HG03432 (cell line): Measurements from ENCODE around the gene POLR2B.
"Not testable (repeated sequence)": the region's sequence is repeated elsewhere in the genome, so short reads cannot be mapped to it uniquely, and the experiment has no call there.

Experiments
- ATAC-seq: cut with Tn5 transposase; IDR thresholded peaks from one replicate; pipeline ENCODE4 v1.9.1; 2021; ENCODE audit warnings: mild to moderate bottlenecking, moderate library complexity; ENCODE audit not compliant: unreplicated experiment

The POLR2B gene

DNA sequence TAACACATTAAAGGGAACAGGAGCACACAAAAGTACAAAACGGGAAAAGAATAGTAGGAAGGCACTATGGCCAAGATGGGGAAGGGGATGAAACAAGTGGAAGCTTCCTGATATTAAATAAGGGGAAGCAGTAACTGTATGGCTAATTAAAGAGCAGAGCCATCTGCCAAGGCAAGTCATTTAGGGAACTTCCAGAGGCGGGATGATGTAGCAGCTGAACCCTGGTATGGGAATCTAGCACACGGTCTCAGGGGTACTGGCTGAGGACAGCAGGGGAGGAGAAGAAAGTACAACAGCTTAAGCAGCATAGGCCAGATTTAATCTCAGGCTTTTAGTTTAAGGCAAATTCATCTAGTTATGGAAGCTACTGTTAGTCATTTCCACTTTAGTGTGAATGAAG, 72.4 kb downstream of the POLR2B start:
- ATAC-seq: no peak

DNA sequence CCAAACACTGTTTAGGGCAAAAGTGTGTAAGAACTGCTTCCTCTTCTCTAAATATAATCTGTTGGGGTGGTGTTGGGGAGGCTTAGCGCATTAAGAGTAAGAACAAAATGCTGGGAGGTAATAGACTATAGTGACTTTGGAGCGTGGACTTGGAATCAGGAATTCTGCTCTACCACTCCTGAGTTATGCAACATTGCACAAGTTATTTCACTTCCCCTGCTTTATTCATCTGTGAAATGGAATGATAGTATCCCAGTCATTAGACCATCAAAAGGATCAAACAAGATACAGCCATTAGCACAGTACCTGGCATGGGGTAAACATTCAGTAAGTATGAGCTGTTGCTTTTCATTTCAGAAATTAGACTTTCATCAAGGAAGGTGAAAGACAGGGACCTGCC, 72.8 kb downstream of the POLR2B start:
- ATAC-seq: no peak

DNA sequence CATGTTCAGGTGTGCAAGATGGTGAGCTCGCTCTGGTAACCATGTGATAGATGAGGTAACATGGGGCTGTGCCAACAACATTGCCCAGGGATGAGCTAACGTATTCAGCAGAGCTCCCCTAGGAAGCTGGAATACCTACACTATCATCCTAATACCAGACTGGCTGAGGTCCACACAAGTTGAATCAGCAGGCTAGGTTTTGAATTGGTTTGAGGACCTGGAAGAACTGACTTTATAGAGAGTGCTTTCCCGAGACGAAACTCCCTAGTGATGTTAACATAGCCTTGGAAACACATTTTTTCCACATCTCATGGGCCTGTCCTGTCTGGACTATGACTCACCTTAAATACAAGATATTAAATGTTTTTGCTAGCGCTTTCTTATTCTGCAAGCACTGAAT, 74.8 kb downstream of the POLR2B start:
- ATAC-seq: no peak

DNA sequence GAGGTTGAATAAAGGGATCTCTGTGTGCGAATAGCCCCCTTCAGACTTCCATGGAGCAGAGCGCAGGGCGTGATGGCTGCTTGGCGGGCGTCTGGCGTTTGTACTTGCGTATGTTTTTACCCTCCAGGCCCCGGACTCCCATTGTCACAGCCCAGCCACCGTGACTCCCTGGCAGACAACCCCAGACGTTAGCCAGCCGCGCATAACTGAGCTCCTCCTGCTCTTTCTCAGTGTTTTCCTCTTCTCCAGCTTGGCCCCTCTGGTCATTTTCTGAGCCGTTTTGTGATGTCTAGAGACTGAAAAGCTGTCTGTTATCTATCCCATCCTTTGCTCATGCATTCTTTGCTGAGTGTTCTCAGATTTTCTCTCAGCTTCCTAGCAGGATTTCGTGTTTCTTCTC, 77.2 kb downstream of the POLR2B start:
- no peak for ATAC-seq

DNA sequence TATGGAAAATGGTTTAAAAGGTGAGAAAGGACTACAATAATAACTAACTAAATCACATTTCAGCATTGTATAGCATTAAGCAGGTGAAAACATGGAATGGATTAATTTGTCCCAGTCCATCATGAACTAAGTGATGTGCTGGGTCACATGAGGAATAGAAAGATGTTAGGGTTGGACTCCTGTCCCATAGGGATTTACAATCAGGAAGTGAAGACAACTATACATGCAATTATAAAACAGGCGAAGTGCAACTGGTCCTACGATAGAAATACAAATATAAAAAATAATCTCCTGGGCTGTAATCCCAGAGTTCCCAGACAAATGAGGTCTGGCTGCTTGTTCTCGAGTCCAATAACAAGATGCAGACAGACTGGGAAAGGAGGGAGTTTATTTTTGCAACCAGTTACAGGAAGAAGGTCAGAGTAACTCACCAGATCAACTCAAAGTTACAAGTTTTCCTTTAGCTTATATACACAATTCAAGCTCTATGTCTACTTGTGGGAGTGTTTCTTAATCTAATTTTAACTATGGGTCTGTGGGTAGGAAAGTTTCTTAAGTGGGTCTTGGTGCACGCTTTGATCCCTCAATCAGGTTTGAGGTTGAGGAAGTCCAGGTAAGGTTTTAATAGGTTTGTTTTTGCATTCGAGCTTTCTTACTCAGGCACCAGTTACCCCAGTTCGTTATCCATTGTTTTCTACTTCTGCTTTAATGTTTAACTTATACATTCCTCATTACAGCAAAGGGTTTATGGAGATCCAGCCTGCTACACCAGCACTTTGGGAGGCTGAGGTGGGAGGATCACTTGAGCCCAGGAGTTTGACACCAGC, 81.4 kb downstream of the POLR2B start:
- no peak for ATAC-seq

DNA sequence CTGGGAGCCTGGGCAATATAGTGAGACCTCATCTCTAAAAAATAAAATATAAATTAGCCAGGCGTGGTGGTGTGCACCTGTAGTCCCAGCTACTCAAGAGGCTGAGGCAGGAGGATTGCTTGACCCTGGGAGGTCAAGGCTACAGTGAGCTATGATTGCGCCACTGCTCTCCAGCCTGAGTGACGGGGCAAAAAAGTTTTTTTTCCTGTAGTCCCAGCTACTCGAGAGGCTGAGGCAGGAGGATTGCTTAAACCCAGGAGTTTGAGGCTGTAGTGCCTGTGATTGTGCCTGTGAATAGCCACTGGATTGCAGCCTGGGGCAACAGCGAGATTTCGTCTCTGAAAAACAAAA, 82.0 kb downstream of the POLR2B start:
- not testable (repeated sequence) for ATAC-seq

DNA sequence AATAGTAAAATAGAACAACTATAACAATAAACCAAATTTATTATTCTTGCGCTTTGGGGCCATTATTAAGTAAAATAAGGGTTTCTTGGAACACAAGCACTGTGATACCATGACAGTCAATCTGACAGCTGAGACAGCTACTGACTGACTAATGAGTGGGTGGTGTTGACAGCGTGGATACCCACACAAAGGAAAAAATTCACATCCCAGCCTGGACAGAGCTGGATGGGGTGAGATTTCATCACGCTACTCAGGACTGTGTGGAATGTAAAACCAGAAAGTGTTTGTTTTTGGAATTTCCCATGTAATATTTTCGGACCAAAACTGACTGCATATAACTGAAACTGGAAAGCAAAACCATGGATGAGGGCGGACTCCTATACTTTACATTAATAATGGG, 82.7 kb downstream of the POLR2B start:
- no peak for ATAC-seq

DNA sequence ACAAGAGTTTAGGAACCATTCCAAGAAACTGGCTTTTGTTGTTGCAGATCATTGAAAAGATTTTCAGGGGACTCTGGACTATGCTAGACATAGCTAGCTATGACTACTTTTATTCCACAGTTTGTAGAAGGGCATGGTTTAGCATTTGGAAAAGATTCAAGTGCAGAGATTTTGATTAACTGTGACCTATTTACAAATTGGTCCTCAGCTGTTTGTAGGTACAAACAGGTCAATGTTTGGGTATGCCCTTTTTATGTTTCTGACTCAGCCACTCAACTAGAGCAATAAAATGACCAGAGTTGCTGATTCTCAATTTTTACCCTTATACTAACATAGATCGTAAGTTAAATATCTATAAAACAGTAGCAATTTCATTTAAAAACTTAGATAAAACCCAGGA, 84.8 kb downstream of the POLR2B start:
- ATAC-seq: no peak

DNA sequence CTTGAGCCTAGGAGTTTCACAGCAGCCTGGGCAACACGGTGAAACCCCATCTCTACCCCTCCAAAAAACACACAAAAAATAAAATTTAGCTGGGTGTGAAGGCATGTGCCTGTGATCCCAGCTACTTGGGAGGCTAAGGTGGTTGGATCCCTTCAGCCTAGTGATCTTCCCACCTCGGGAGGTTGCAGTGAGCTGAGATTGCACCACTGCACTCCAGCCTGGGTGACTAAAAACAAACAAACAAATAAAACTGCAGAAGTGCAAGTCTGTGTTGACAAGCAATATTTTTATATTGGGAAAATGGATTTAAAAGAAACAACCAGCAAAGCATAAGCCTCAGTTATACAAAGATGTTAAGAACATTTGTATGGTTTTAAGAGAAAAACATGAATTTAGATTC, 85.4 kb downstream of the POLR2B start:
- ATAC-seq: no peak

DNA sequence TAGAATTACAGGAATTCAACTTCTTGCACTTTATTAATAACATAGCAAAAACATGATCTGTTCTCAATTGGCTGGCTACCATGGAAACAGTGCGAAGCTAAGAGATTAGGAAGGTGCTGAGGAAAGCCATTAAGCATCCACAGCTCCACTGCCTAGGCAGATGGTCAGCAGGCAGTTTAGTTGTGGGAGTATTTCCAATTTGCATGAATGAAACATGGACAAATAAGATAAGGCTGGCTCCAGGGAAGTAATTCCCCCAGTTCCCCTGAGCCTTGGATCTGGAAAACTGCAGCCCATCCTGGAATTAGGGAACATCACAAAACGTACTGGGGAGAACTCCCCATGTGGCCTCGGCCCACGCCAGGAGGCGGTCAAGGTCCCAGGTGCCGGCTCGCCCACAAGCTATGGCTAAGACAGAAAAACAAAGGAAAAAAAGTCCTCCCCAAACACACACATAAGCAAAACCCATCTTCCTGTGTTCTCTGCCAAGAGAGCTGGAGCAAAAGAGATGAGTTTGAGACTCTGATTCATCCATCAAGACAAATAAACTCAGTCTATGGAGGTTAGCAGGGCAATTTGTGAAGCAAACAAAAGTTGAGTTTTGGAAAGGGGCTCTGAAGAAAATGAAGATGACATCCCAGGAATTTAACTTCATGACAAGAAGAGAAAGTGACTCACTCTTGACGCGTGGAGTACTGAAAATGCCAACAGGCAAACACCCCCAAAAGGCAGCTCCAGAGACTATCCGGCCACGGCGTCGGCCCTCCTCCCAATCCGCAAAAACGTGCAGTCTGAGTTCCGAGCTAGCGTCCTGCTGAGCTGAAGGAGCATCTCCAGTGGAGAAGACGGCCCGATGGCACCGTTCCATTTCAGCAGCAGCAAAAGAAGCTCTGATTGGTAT, 86.4 kb downstream of the POLR2B start:
- ATAC-seq: no peak

DNA sequence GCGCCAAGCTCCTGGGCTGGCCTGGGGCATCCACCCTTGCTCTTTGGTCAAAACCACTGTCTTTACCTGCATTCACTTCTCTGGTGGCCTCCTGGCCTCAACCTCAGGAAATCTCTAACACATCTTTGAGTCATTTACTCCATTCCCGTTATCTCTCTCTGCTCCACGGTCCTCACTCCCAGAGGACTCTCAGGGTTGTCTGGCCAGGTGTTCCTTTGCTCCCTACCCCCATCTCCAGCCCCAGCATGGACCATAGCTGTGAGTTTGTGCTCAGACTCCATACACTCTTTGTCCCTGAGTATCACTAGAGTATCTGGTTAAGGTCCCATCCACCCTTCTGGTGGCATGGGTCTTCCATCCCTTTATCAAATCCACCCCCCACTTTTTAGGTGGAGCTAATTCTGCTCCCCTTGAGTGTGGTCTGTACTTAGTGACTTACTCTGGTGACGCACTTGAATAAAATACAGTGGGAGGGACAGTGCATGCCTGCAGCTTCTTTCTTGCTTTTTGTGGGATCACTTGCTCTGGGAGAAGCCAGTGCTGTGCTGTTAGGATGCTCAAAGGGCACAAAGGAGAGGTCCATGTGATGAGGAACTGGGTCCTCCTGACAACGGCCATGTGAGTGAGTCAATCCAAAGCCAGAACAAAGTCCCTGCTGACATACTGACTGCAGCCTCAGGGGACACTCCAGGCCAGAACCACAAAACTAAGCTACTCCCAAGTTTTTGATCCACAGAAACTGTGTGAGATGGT, 87.2 kb downstream of the POLR2B start:
- no peak for ATAC-seq

DNA sequence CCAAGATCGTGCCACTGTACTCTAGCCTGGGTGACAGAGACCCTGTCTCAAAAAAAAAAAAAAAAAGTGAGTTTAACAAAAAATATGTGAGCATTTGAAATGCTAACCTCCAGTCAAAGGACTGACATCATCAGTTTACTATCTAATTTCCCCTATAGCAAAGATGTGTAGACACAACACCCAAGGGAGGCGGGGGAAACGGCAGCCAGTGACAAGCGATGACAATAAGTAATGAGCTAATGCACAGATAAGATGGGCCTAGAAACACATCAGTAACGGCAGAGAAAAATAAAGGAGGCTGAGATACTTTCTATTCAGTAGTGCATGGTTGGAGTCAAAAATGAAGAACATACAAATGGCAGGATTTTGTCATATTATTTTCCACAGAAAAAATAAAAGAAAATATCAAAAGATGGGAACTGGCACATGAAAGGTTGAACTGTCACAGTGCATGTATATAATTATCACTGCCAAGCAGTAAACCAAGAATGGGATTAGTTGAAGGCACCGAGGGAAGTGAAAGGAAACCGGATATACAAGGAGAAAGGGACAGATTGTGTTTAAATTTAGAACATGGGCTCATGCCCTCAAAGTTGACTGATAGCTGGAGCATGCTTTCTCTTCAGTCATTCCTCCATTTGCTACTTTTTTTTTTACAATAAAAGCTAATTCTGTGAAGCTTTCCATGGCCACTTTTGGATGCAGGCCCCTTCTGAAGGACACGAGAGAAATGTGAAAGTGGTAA, 89.7 kb downstream of the POLR2B start:
- no peak for ATAC-seq

DNA sequence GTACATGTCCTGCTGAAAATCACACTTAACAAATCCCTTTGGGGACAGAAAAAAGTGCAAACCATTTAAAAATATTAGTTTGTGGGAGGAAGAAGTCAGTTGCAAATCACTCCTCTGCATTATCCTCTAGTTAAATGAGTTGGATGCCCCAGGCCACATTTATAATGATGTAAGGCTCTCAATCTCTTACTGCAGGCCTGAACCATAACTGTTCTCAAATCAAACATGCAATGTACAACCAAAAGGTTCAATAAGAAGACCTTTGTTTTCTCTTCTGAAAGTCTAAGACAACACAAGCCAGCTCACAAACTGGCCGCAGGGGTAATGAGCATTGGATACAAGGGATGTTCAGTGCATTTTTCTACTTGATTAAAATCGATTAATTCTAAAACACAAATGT, 91.8 kb downstream of the POLR2B start:
- no peak for ATAC-seq

DNA sequence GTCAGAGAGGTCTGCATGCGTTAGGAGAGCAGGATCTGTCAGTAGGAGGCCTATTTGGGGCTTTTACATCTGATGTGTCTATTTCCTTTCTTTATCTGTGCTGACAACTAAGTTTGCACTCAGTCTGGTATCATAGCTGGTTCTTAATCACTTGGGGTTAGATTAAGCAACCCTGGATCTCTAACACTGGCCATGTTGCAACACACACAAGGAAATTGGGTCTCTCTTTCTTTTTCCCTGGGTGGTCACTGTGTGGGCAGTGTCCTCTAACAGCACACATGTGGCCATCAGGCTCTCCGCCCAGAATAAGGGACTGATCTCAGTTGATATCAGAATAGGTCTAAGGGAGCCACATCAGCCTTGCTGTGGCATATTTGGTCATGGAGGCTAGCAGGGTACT, 92.6 kb downstream of the POLR2B start:
- no peak for ATAC-seq

DNA sequence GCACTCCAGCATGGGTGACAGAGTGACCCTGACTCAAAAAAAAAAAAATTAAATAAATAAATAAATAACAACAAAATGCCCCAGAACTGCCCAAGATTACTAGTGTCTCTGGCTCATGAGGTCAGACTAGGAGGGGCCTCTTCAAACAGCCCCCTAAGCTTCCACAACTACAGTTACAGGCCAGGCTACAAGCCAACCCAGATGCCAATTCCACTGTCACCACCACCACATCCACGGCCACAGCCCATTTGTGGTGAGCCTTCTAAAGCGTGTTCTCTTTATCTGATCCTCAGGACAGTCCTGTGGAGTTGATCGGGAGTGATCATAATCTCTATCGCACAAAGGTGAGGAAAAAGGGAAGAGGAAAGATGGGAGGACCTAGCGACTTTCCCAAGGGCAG, 94.9 kb downstream of the POLR2B start:
- ATAC-seq: no peak

DNA sequence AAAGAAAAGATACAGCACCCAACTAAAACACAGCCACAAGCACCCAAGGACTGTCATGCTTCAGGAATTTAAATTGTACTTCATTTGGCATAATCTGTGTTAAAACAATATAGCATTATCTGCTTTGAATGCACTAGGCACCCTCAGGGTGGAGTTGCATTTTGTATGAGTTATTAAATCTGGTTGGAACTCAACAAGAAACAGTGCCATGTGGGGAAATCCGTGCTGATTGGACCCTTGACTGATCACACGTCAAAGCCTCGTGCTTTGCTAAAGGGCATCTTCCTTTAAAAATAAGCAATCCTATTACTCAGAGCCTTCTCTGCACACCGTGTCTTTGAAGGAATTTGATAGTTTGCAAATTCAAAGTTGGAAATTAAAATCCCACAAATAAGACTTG, 96.0 kb downstream of the POLR2B start:
- ATAC-seq: no peak

DNA sequence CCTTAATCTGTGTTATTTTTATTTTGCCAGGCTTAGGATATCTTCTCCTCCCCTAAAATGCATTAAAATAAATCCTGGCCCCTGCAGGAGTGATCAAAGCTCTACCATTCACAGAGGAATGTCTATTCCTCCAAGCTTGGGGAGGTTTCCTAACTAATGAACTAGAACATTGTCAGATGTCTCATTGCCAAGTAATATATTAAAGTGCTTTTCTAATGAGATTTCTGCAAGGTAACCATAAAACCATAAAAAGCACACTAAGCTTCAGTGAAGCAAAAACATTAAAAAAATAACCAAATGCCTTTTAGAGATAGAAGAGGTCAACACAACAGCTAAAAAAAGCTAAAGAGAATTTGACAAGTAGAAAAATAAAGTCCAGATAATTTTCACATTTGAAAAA, 96.7 kb downstream of the POLR2B start:
- no peak for ATAC-seq

DNA sequence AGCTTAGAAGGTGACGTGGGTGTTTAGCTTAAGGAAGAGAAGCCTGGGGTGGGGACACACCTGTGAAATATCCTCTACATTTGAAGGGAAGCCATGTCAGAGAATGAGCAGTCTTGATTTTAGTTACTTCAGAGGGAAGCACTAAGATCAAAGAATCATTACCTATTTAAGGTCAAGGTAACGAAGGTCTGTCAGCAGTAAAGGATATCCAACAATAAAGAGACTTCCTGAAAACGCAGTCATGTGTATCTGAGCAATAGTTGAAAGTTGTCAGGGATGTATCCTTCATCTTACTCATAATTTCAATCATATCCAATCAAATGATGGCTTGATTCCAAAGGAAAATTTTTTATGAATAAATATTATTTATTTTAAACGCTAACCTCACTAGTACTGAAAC, 98.0 kb downstream of the POLR2B start:
- ATAC-seq: no peak

DNA sequence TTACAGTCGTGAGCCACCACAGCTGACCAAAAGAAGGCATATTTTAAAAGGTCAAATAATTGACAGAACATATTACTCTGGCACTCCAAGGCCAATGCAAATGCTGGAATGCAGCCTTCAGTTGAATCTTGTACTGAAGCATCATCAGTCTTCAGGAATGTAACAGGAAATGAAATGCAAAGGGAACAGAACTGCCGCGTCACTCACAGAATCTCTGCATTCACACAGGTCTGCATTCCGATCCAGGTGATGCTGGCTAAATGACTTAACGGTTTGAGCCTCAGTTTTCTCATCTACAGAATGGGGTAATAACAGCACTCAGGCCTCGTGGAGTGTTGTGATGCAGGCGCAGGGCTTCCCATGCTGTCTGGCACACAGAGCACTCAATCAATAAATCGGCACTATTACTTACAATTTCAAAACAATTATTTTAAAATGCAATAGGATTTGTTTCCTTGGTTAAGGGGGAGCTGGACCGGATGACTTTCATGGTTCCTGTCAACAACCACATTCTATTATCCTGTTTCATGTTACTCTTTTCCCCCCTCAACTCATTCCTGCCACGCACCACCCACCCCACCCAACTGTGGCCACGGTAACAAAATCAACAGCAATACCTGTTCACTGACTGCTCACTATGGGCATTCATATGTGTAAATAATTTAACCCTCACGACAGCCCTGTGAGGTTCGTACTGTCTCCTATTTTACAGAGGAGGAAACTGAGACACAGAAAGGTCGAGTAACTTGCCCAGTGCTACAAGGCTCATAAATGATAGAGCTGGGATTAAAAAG, 99.1 kb downstream of the POLR2B start:
- ATAC-seq: no peak
